ENCODE results near the gene PER3. TPM values are rescaled to one million over a fixed set of nuclear protein-coding genes. Genes with fewer than 3 reads are reported as not detected.

The PER3 gene
- 10 to 100 TPM in 3 of 4 donors, 1 to 10 TPM in 1; 3.8 to 23.9 (median 12.9) TPM for total RNA-seq

GRCh38 chr1:7783826-7784491 lies at the start of gene PER3:
Gene PER3 (plus strand): TSS chr1:7784291. CDS start chr1:7784878, 587 bp downstream.
- WGBS, 2 donors (ENCODE audit: low coverage in 1 of 2): 0% methylated on average over 7 of the region's 90 CpGs; no CpG with 5 or more reads in 1 of the 2 donors
- Histone ChIP-seq H3K4me3 (peak within 1 kb of the TSS; percentile 49 to 69 (median 62)), H3K27me3 (no peaks in the 10 kb centered on the region), H3K27ac (peak within 1 kb of the TSS; percentile 89 to 92 (median 90)), H3K36me3 (peaks cover 0 to 26% (median 6%) of the 10 kb centered on the region in 4 donors), H3K4me1 (peaks cover 0 to 43% (median 15%) of the 10 kb centered on the region in 4 donors), H3K9me3 (no peaks in the 10 kb centered on the region)
- TF ChIP-seq POLR2AphosphoS5 (IDR thresholded peaks at IDR 0.05): peak; percentile 22 to 65 (median 45)
- peak; percentile 25 for TF ChIP-seq EP300 (IDR thresholded peaks at IDR 0.05; ENCODE audit: low read depth)
- peak; percentile 3 for TF ChIP-seq POLR2A (IDR thresholded peaks at IDR 0.05)
- no peak for TF ChIP-seq CTCF (IDR thresholded peaks at IDR 0.05)
- peak; percentile 97 for DNase-seq
- in situ Hi-C loops (cut with MboI; ENCODE audit: low pct_ligation_motif_present in 1 of 4, low pct_unique_long_range_greater_than_20kb in 1 of 4, low sequenced_read_pairs in 3 of 4): no loop called here
- intact Hi-C loops (cut with DNase I; ENCODE audit: low total_unique reads): no loop called here

DNA sequence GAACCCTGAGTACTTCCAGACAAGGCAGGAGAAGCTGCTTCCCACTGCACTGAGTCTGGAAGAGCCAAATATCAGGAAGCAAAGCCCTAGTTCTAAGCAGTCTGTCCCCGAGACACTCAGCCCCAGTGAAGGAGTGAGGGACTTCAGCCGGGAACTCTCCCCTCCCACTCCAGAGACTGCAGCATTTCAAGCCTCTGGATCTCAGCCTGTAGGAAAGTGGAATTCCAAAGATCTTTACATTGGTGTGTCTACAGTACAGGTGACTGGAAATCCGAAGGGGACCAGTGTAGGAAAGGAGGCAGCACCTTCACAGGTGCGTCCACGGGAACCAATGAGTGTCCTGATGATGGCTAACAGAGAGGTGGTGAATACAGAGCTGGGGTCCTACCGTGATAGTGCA lies 46.0 kb upstream of the PER3 start:
- Histone ChIP-seq H3K27me3 (no peaks in the 10 kb centered on the region), H3K36me3 (no peaks in the 10 kb centered on the region), H3K4me1 (no peaks in the 10 kb centered on the region), H3K27ac (no peak overlapping the region), H3K9me3 (no peaks in the 10 kb centered on the region), H3K4me3 (no peak overlapping the region)
- TF ChIP-seq POLR2AphosphoS5 (IDR thresholded peaks at IDR 0.05) (no peak), EP300 (IDR thresholded peaks at IDR 0.05; ENCODE audit: low read depth) (no peak), POLR2A (IDR thresholded peaks at IDR 0.05) (no peak), CTCF (IDR thresholded peaks at IDR 0.05) (no peak)
- intact Hi-C loops (cut with DNase I; ENCODE audit: low total_unique reads): no loop called here
- WGBS, 2 donors (ENCODE audit: low coverage in 1 of 2): 83 to 100% methylated on average over 4 to 6 of the region's 6 CpGs
- no peak for DNase-seq
- in situ Hi-C loops (cut with MboI; ENCODE audit: low pct_ligation_motif_present in 1 of 4, low pct_unique_long_range_greater_than_20kb in 1 of 4, low sequenced_read_pairs in 3 of 4): no loop called here

- no peak for DNase-seq
- 85 to 86% methylated on average over 5 to 6 of the region's 6 CpGs for WGBS, 2 donors (ENCODE audit: low coverage in 1 of 2)
- no peak for TF ChIP-seq POLR2AphosphoS5 (IDR thresholded peaks at IDR 0.05)
- TF ChIP-seq POLR2A (IDR thresholded peaks at IDR 0.05): no peak
- no peak for TF ChIP-seq CTCF (IDR thresholded peaks at IDR 0.05)
- TF ChIP-seq EP300 (IDR thresholded peaks at IDR 0.05; ENCODE audit: low read depth): no peak
- in situ Hi-C loops (cut with MboI; ENCODE audit: low pct_ligation_motif_present in 1 of 4, low pct_unique_long_range_greater_than_20kb in 1 of 4, low sequenced_read_pairs in 3 of 4): loop anchor here in 2 of 4 donors (10.0 kb wide), 1 partner anchor 69 kb away; no protein-coding TSS in a partner anchor
- Histone ChIP-seq H3K9me3 (no peaks in the 10 kb centered on the region), H3K27ac (no peak overlapping the region), H3K4me1 (no peaks in the 10 kb centered on the region), H3K36me3 (no peaks in the 10 kb centered on the region), H3K4me3 (no peak overlapping the region), H3K27me3 (no peaks in the 10 kb centered on the region)
- intact Hi-C loops (cut with DNase I; ENCODE audit: low total_unique reads): no loop called here
Measured at GRCh38 chr1:7743346-7743745, 40.7 kb upstream of the PER3 start.

GRCh38 chr1:7744882-7745281 lies 39.2 kb upstream of the PER3 start:
- DNase-seq: no peak
- H3K27ac ChIP-seq: no peak overlapping the region
- H3K36me3 ChIP-seq: no peaks in the 10 kb centered on the region
- H3K4me3 ChIP-seq: no peak overlapping the region
- no peaks in the 10 kb centered on the region for H3K9me3 ChIP-seq
- TF ChIP-seq EP300 (IDR thresholded peaks at IDR 0.05; ENCODE audit: low read depth) (no peak), CTCF (IDR thresholded peaks at IDR 0.05) (no peak), POLR2A (IDR thresholded peaks at IDR 0.05) (no peak), POLR2AphosphoS5 (IDR thresholded peaks at IDR 0.05) (no peak)
- in situ Hi-C loops (cut with MboI; ENCODE audit: low pct_ligation_motif_present in 1 of 4, low pct_unique_long_range_greater_than_20kb in 1 of 4, low sequenced_read_pairs in 3 of 4): loop anchor here in 2 of 4 donors (10.0 kb wide), 1 partner anchor 70 kb away; no protein-coding TSS in a partner anchor
- WGBS, 2 donors (ENCODE audit: low coverage in 1 of 2): 91% methylated on average over 9 of the region's 9 CpGs; no CpG with 5 or more reads in 1 of the 2 donors
- no peaks in the 10 kb centered on the region for H3K4me1 ChIP-seq
- intact Hi-C loops (cut with DNase I; ENCODE audit: low total_unique reads): no loop called here
- H3K27me3 ChIP-seq: no peaks in the 10 kb centered on the region
